HG03139 (cell line): ENCODE results near the gene PPP1R36.
"Not testable (repeated sequence)": the region's sequence is repeated elsewhere in the genome, so short reads cannot be mapped to it uniquely, and the experiment has no call there.

Experiments used
- ATAC-seq: cut with Tn5 transposase; IDR thresholded peaks from one replicate; pipeline ENCODE4 v1.9.1; 2021; ENCODE audit not compliant: unreplicated experiment

Gene PPP1R36

GRCh38 chr14:64563696-64564095, 13.9 kb downstream of the PPP1R36 start:
- ATAC-seq, result no peak

DNA sequence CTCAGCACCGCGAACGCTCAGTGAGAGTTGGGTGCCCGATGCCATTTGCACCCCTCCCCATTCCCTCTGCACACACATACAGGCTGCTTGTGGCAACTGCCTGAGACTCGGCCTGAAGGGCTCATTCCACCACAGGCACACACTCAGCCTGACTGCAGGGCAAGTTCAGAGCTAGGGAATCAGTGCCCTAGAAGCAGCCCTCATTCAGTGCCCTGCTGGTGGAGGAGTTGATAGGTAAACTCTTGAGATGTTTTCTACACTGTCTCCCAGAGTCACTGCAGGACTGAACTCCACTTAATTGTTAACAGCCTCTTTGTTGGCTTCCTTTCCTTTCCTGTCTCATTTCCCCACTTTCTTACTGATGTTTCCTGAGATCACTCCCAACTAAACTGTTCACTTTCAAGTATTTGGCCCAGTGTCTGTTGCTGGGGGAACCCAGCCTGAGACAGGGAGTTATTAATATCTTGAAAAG, 16.9 kb downstream of the PPP1R36 start:
- no peak for ATAC-seq

DNA sequence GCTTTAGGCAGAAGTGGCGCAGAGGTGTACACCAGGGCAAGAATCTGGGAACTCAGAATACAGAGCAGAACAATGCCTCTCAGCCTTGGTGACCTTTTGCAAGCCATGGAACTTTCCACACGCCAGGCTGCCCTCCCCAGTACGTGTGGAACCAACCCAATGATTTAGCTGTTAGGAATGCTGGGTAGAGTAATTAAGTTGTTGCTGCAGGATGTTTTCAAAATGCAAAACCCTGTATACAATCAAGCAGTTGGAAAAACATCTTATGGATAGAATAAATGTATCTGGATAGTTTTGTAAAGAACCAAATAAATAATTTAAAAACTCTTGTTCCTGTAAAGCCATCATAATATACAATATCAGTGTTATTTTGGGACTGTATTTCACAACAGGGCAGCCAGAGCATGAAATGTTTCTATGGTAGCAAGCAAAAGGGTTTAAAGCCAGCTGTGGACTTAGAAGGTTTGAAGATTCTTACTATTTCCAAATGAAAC, 19.4 kb downstream of the PPP1R36 start:
- no peak for ATAC-seq

- not testable (repeated sequence) for ATAC-seq
Observed at GRCh38 chr14:64569646-64570045, 19.9 kb downstream of the PPP1R36 start.

DNA sequence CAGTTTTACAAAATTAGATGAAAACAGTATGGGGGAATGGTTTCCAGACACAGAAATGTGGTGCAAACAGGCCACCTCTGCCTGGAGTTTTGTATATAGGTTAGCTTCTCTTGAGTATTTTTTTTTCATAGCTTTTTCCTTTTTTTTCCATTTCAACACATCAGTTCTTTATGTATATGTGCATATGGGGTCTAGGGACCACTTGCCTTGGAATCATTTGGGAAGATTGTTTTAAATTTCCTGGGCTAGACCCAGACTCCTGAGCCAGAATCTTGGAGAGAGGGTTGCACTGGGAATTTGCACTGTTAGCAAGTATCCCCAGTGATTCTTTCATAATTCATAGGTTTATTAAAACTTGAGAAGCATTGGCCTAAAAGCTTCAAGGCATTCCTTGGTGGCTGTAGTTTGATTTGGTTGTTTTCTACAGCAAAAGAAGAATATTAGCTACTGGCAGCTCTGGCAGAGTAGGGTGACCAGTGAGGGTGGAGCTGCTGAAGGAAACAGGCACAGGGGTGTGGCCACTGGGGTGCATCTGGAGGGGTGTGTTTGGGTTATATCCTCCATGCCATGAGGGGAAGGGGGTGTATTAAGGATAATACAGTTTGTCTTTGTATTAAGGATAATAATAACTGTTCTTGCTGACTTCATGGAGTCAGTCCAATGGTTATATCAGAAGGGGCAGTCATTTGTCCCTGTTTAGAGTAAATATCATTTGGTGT, 22.8 kb downstream of the PPP1R36 start:
- no peak for ATAC-seq

GRCh38 chr14:64573109-64573508, 23.3 kb downstream of the PPP1R36 start:
- no peak for ATAC-seq

DNA sequence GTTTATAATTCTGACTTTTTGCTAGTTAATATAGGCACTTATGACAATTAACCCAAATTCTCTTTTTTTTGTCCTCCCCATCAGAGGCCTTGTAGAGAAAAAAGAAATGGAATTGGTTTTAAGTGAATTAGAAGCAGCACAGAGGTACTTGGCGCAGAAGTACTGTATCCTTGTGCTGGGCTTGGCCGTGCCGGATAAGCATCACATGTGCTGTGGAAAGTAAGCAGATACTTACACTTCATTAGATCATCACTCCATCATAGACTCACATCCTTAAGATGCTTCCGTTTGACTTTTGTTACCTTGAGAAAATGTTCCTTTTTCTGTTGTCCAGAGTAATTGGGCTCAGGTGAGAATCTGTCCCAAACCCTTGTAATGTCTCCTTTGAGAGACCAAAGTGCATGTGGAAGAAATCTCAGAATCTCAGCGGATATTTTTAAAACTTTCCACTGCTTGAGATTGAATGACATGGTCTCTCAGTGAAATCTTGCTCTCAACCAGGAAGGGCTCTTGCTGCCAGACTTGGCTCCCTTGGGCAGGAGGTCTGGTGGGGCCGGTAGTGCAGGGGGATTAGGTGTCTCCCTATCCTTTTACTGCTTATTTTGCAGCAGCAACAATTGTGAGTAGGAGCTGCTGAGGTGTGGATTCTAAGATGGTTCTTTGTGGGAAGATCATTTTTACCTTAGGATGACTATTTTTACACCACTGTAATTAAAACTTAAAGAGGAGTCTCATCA, 24.8 kb downstream of the PPP1R36 start:
- ATAC-seq, result no peak

- no peak for ATAC-seq
Observed at GRCh38 chr14:64577211-64577610, 27.4 kb downstream of the PPP1R36 start.

GRCh38 chr14:64580467-64580866, 30.7 kb downstream of the PPP1R36 start:
- no peak for ATAC-seq

DNA sequence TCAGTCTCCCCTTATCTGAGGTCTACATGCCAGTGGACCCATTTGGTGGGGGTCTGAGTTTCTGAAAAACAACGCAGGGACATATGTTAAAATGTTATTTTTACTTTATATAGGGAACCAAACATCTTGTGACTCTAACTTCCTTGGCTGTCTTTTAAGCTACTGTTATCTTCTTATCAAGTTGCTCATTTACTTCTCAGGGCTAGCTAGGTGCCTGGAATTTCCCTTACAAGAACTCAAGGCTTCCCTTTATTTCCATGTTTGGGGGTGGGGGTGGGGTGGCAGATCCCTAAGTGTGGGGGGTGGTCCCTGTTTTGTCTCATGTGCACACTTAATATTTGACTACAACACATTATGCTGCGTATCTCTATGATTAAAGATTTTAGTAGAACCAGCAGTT, 31.6 kb downstream of the PPP1R36 start:
- no peak for ATAC-seq

- no peak for ATAC-seq
Observed at GRCh38 chr14:64581817-64582216, 32.1 kb downstream of the PPP1R36 start.

DNA sequence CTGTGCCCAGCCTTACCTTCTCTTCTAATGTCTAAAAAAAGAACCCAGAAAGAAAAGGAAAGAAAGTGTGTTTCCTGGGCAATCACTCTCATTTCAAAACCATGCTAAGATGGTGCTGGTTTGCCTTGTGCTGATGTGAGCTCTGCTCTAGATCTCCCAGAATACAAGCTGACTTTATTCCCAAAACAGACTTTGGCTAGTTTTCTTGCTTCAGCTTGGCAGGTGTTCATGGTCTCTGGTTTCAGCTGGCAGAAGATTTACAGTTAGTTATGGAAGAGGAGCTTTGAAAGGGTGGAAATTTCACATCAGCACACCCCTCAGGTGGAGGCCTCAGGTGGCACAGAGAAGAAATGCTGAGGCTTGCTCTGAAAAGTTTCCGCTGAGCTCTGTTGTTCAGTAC, 34.4 kb downstream of the PPP1R36 start:
- no peak for ATAC-seq

GRCh38 chr14:64591809-64592208, 42.0 kb downstream of the PPP1R36 start:
- ATAC-seq, result no peak

DNA sequence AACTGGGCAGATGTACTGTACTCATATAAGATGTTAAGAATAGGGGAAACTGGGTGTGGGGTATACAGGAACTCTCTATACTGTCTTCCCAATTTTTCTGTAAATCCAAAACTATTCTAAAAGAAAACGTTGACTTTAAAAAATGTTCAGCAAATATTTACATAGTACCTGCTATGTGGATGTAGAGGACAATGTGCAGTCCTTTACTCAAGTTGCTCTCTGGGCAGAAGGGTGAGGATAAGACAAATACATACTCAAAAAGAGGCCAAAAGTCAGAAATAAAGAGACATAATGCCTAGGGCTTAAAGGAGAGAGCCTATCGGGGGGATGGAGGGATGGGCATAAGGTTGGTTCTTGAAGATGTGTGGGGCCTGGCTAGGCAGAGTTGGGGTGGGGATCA, 44.7 kb downstream of the PPP1R36 start:
- ATAC-seq, result no peak

GRCh38 chr14:64598404-64598803, 48.6 kb downstream of the PPP1R36 start:
- ATAC-seq, result no peak

- no peak for ATAC-seq
Observed at GRCh38 chr14:64601571-64601970, 51.8 kb downstream of the PPP1R36 start.

- ATAC-seq, result no peak
Observed at GRCh38 chr14:64602826-64603225, 53.1 kb downstream of the PPP1R36 start.

DNA sequence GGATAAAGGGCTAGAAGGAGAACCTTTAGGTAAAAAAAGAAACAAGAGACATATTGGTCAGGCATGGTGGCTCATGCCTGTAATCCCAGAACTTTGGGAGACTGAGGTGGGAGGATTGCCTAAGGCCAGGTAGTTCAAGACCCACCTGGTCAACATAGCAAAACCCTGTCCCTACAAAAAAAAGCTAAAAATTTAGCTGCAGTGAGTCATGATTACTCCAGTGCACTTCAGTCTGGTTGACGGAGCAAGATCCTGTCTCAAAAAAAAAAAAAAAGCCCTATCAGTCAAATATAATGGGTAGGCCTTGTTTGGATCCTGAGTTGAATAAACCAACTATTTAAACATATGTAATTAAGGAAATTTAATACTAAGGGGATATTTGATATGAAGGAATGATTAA, 54.2 kb downstream of the PPP1R36 start:
- no peak for ATAC-seq

DNA sequence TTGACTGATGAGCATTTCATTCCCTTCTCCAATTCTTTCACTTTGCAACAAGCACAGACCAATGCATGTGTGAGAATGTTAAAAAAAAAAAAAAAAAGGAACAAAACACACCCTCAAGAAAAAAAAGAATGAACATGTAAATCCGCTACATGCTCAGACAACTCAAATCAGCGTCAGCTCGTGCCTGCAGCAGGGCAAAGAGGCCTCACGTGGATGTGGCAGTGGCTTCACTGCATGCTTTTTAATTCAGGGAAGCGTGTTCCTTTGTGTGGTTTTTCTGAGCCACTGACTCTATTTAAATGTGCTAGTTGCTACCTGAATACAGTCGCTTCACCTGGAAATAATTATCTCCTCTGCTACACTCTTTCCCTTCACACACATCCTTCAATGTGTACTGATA, 55.1 kb downstream of the PPP1R36 start:
- no peak for ATAC-seq

- no peak for ATAC-seq
Observed at GRCh38 chr14:64605926-64606685, 56.3 kb downstream of the PPP1R36 start.

DNA sequence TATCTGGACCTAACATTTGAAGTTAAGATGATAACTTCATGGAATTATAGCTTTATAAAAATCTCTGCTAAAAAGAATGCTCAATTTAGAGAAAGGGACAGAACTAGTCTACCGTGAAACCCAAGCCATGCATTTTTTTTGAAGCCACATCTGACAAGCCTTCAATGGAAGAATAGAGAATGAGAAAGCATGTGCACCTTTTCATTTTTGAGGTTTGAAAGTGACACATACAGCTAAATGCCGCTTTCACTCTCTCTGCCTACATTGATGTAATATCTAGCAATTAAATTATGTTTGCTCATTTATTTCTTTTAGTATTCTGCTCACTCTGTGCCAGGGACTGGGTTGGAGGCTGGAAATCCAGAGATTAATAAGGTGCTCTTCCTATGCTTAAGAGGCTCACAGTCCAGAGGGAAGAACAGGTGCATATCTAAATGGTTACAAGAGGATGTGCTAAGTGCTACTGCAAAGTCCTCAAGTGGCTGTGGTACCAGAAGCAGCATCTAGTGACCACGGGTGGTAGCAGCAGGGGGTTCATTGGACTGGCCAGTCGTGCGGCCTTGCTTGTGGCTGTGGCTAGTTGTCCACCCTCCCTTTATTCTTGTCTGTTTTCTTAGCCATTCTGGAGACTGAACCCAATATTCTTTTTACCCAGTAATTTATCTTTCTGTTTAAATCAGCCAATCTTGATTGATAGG, 60.4 kb downstream of the PPP1R36 start:
- no peak for ATAC-seq
